Mesenchymal stem cell (in vitro differentiated cells and primary cell): Measurements from ENCODE around the gene ROBO1.

ENCODE experiments used
- DNase-seq: peaks from one replicate; pipeline ENCODE4 v3.0.0-alpha.2; 2013
- H2AFZ ChIP-seq: one replicate; pipeline ENCODE4 v1.6.1; 2013; ENCODE audit warnings: low read depth, mild to moderate bottlenecking, control low read depth, inconsistent platforms, low read length, moderate library complexity
- H2AK5ac ChIP-seq: 2 replicates; pipeline ENCODE4 v1.6.1; 2013; ENCODE audit warnings: low read length, moderate library complexity, mild to moderate bottlenecking, inconsistent platforms; ENCODE audit not compliant: severe bottlenecking
- H2BK120ac ChIP-seq: one replicate; pipeline ENCODE4 v1.6.1; 2013; ENCODE audit warnings: low read depth, mild to moderate bottlenecking, inconsistent platforms, low read length, moderate library complexity
- H2BK12ac ChIP-seq, 2 experiments: one replicate each; pipeline ENCODE4 v1.6.1; 2013; ENCODE audit warnings: inconsistent platforms in 2 of 2, low read length in 2 of 2, mild to moderate bottlenecking in 2 of 2, moderate library complexity in 2 of 2, control low read depth in 1 of 2
- H2BK15ac ChIP-seq: one replicate; pipeline ENCODE4 v1.6.1; 2013; ENCODE audit warnings: mild to moderate bottlenecking, low read depth, inconsistent platforms; ENCODE audit not compliant: poor library complexity, severe bottlenecking
- H2BK5ac ChIP-seq: 2 replicates; pipeline ENCODE4 v1.6.1; 2013; ENCODE audit warnings: low read depth, mild to moderate bottlenecking, low read length, control low read depth, inconsistent platforms; ENCODE audit not compliant: poor library complexity, severe bottlenecking
- H3K14ac ChIP-seq, 2 experiments: one replicate each; pipeline ENCODE4 v1.6.1; 2013; ENCODE audit warnings: inconsistent platforms in 2 of 2, low read length in 2 of 2, control low read depth in 1 of 2, mild to moderate bottlenecking in 1 of 2, moderate library complexity in 1 of 2
- H3K18ac ChIP-seq, 2 experiments: one replicate each; pipeline ENCODE4 v1.6.1; 2013; ENCODE audit warnings: inconsistent platforms in 2 of 2, low read length in 2 of 2, control low read depth in 1 of 2, low read depth in 1 of 2, mild to moderate bottlenecking in 1 of 2
- H3K23ac ChIP-seq, 2 experiments: one replicate each; pipeline ENCODE4 v1.6.1; 2013; ENCODE audit warnings: inconsistent platforms in 2 of 2, low read length in 2 of 2, mild to moderate bottlenecking in 2 of 2, moderate library complexity in 2 of 2, control low read depth in 1 of 2
- H3K27ac ChIP-seq: 2 replicates; pipeline ENCODE4 v1.5.1; 2013; ENCODE audit warnings: mild to moderate bottlenecking, moderate library complexity, low read length, control low read depth, inconsistent platforms; ENCODE audit not compliant: poor library complexity, severe bottlenecking
- H3K27me3 ChIP-seq, 2 experiments: 2 replicates each; pipeline versions ENCODE4 v1.6.1 to v1.7.0; 2013; ENCODE audit warnings: low read length in 2 of 2, mild to moderate bottlenecking in 2 of 2, moderate library complexity in 2 of 2, control low read depth in 1 of 2, inconsistent platforms in 1 of 2; ENCODE audit not compliant: control insufficient read depth in 1 of 2, insufficient read depth in 1 of 2
- H3K36me3 ChIP-seq, 2 experiments: 2 replicates each; pipeline versions ENCODE4 v1.6.1 to v1.7.0; 2013; ENCODE audit warnings: low read length in 2 of 2, control low read depth in 1 of 2, inconsistent platforms in 1 of 2, low read depth in 1 of 2, mild to moderate bottlenecking in 1 of 2; ENCODE audit not compliant: insufficient read depth in 2 of 2, control insufficient read depth in 1 of 2
- H3K4ac ChIP-seq, 2 experiments: one replicate each; pipeline ENCODE4 v1.6.1; 2013; ENCODE audit warnings: inconsistent platforms in 2 of 2, low read length in 2 of 2, mild to moderate bottlenecking in 2 of 2, moderate library complexity in 2 of 2, control low read depth in 1 of 2, low read depth in 1 of 2
- H3K4me1 ChIP-seq: 2 replicates; pipeline ENCODE4 v1.6.1; 2013; ENCODE audit warnings: low read depth, low read length, control low read depth; ENCODE audit not compliant: control insufficient read depth, insufficient read depth
- H3K4me2 ChIP-seq: 2 replicates; pipeline ENCODE4 v1.6.1; 2013; ENCODE audit warnings: low read length, mild to moderate bottlenecking, inconsistent platforms; ENCODE audit not compliant: poor library complexity, severe bottlenecking
- H3K4me3 ChIP-seq, 2 experiments: 2 replicates each; pipeline versions ENCODE4 v1.5.1 to v1.7.0; 2013; ENCODE audit warnings: low read length in 2 of 2, mild to moderate bottlenecking in 2 of 2, control low read depth in 1 of 2, low read depth in 1 of 2; ENCODE audit not compliant: insufficient read depth in 1 of 2
- H3K79me1 ChIP-seq: replicated peaks from 2 replicates; pipeline ENCODE4 v1.6.1; 2013; ENCODE audit warnings: mild to moderate bottlenecking, control low read depth, low read length, inconsistent platforms; ENCODE audit not compliant: poor library complexity, severe bottlenecking
- H3K9ac ChIP-seq: 2 replicates; pipeline ENCODE4 v1.7.0; 2013; ENCODE audit warnings: mild to moderate bottlenecking, low read length, moderate library complexity
- H3K9me3 ChIP-seq: 2 replicates; pipeline ENCODE4 v1.7.0; 2013; ENCODE audit warnings: mild to moderate bottlenecking, low read length; ENCODE audit not compliant: control insufficient read depth
- H4K8ac ChIP-seq: one replicate; pipeline ENCODE4 v1.6.1; 2013; ENCODE audit warnings: inconsistent platforms, mild to moderate bottlenecking, low read length, moderate library complexity
- H4K91ac ChIP-seq: one replicate; pipeline ENCODE4 v1.6.1; 2013; ENCODE audit warnings: mild to moderate bottlenecking, low read length, inconsistent platforms
- WGBS: methylation state at CpG from one replicate; pipeline ENCODE4 v1.1.7; 2013; ENCODE audit warnings: mixed read lengths; 5-methylcytosine and 5-hydroxymethylcytosine counted together

The ROBO1 gene

GRCh38 chr3:79385211-79385610 lies 382.6 kb downstream of the ROBO1 start:
- H3K4me1 ChIP-seq = no peaks in the 10 kb centered on the region
- H4K8ac ChIP-seq = no peak overlapping the region
- WGBS = 98% methylated on average over 2 of the region's 3 CpGs
- H3K27me3 ChIP-seq = no peaks in the 10 kb centered on the region
- H2BK15ac ChIP-seq = no peak overlapping the region
- no peak overlapping the region for H2AFZ ChIP-seq
- H3K9me3 ChIP-seq = no peaks in the 10 kb centered on the region
- H3K9ac ChIP-seq = no peak overlapping the region
- H4K91ac ChIP-seq = no peak overlapping the region
- no peak overlapping the region for H3K4me2 ChIP-seq
- H2BK120ac ChIP-seq = no peak overlapping the region
- no peak for DNase-seq
- no peak overlapping the region for H2BK12ac ChIP-seq
- H3K18ac ChIP-seq = no peak overlapping the region
- H2AK5ac ChIP-seq = no peak overlapping the region
- no peak overlapping the region for H3K27ac ChIP-seq
- no peak overlapping the region for H3K4ac ChIP-seq
- H3K4me3 ChIP-seq = no peak overlapping the region
- H3K23ac ChIP-seq = no peak overlapping the region
- H2BK5ac ChIP-seq = no peak overlapping the region
- H3K36me3 ChIP-seq = no peaks in the 10 kb centered on the region
- no peaks in the 10 kb centered on the region for H3K79me1 ChIP-seq
- H3K14ac ChIP-seq = no peak overlapping the region

GRCh38 chr3:79383402-79384012 lies 384.3 kb downstream of the ROBO1 start:
- Histone ChIP-seq H2BK5ac (no peak overlapping the region), H2BK120ac (no peak overlapping the region), H3K4ac (no peak overlapping the region), H3K23ac (no peak overlapping the region), H3K79me1 (no peaks in the 10 kb centered on the region), H2AFZ (no peak overlapping the region), H3K14ac (no peak overlapping the region), H3K9ac (peak overlapping the region; percentile 71), H2AK5ac (no peak overlapping the region), H3K4me1 (no peaks in the 10 kb centered on the region), H3K4me3 (peak overlapping the region in 1 of 2 experiments; percentile 42), H3K18ac (no peak overlapping the region), H3K4me2 (no peak overlapping the region), H2BK15ac (no peak overlapping the region), H3K9me3 (no peaks in the 10 kb centered on the region), H3K36me3 (no peaks in the 10 kb centered on the region), H3K27ac (no peak overlapping the region), H3K27me3 (no peaks in the 10 kb centered on the region), H4K91ac (no peak overlapping the region), H4K8ac (no peak overlapping the region), H2BK12ac (no peak overlapping the region)
- 11% methylated on average over 2 of the region's 3 CpGs for WGBS
- DNase-seq = peak; percentile 46

- Histone ChIP-seq H3K27ac (no peak overlapping the region), H3K4me1 (no peaks in the 10 kb centered on the region), H3K14ac (no peak overlapping the region), H3K4me2 (no peak overlapping the region), H2BK120ac (no peak overlapping the region), H2BK15ac (no peak overlapping the region), H2AFZ (no peak overlapping the region), H3K9ac (no peak overlapping the region), H2BK12ac (no peak overlapping the region), H3K79me1 (no peaks in the 10 kb centered on the region), H4K8ac (no peak overlapping the region), H3K4ac (no peak overlapping the region), H3K4me3 (no peak overlapping the region), H2BK5ac (no peak overlapping the region), H3K18ac (no peak overlapping the region), H2AK5ac (no peak overlapping the region), H3K9me3 (no peaks in the 10 kb centered on the region), H3K27me3 (no peaks in the 10 kb centered on the region), H3K36me3 (no peaks in the 10 kb centered on the region), H4K91ac (no peak overlapping the region), H3K23ac (no peak overlapping the region)
- WGBS = 96% methylated on average over 4 of the region's 4 CpGs
- no peak for DNase-seq
Observed at GRCh38 chr3:79380581-79380980, 387.2 kb downstream of the ROBO1 start.

GRCh38 chr3:79378064-79378463 lies 389.7 kb downstream of the ROBO1 start:
- H3K4me2 ChIP-seq = no peak overlapping the region
- H3K79me1 ChIP-seq = no peaks in the 10 kb centered on the region
- H3K9ac ChIP-seq = no peak overlapping the region
- H3K36me3 ChIP-seq = no peaks in the 10 kb centered on the region
- H3K4ac ChIP-seq = no peak overlapping the region
- H4K8ac ChIP-seq = no peak overlapping the region
- no peak overlapping the region for H2BK5ac ChIP-seq
- no peaks in the 10 kb centered on the region for H3K27me3 ChIP-seq
- no peak overlapping the region for H3K14ac ChIP-seq
- H3K27ac ChIP-seq = no peak overlapping the region
- H3K4me1 ChIP-seq = no peaks in the 10 kb centered on the region
- no peak overlapping the region for H2BK12ac ChIP-seq
- H2AFZ ChIP-seq = no peak overlapping the region
- H3K23ac ChIP-seq = no peak overlapping the region
- 71% methylated on average over 3 of the region's 3 CpGs for WGBS
- peak; percentile 4 for DNase-seq
- no peak overlapping the region for H4K91ac ChIP-seq
- H3K9me3 ChIP-seq = no peaks in the 10 kb centered on the region
- H2BK15ac ChIP-seq = no peak overlapping the region
- H2AK5ac ChIP-seq = no peak overlapping the region
- H3K18ac ChIP-seq = no peak overlapping the region
- no peak overlapping the region for H3K4me3 ChIP-seq
- no peak overlapping the region for H2BK120ac ChIP-seq
